Nephron progenitor cell (in vitro differentiated cells): Measurements from ENCODE around the gene FSCN2.

Source experiments
- DNase-seq: peaks from one replicate; pipeline ENCODE4 v3.0.0; 2021
- H3K27ac Mint-ChIP-seq: 2 replicates; pipeline ENCODE4 v1.8.0; 2021; ENCODE audit warnings: mild to moderate bottlenecking, moderate library complexity, mixed read lengths
- H3K27me3 Mint-ChIP-seq: 2 replicates; pipeline ENCODE4 v1.8.0; 2021; ENCODE audit warnings: mild to moderate bottlenecking, low read depth, mixed read lengths; ENCODE audit not compliant: poor library complexity
- H3K36me3 Mint-ChIP-seq: 2 replicates; pipeline ENCODE4 v1.8.0; 2021; ENCODE audit warnings: low read depth, mixed read lengths
- H3K4me1 Mint-ChIP-seq: 2 replicates; pipeline ENCODE4 v1.8.0; 2021; ENCODE audit warnings: mixed read lengths
- H3K4me3 Mint-ChIP-seq: 2 replicates; pipeline ENCODE4 v1.8.0; 2021; ENCODE audit warnings: mild to moderate bottlenecking, moderate library complexity, mixed read lengths
- H3K9me3 Mint-ChIP-seq: 2 replicates; pipeline ENCODE4 v1.8.0; 2021; ENCODE audit warnings: mild to moderate bottlenecking, moderate library complexity, mixed read lengths
- CTCF ChIP-seq: fragments of 200-600 bp; sonication (generic); IDR thresholded peaks from 2 replicates; pipeline ENCODE4 v1.5.0; 2021; ENCODE audit warnings: antibody characterized with exemption

FSCN2 gene

GRCh38 chr17:81544281-81544974 is 16.3 kb downstream of the FSCN2 start:
- H3K4me3 Mint-ChIP-seq: no peak overlapping the region
- no peak overlapping the region for H3K27ac Mint-ChIP-seq
- H3K9me3 Mint-ChIP-seq: no peaks in the 10 kb centered on the region
- peaks cover 4% of the 10 kb centered on the region for H3K4me1 Mint-ChIP-seq
- H3K36me3 Mint-ChIP-seq: peaks cover 9% of the 10 kb centered on the region
- no peak for TF ChIP-seq CTCF
- no peak for DNase-seq
- no peaks in the 10 kb centered on the region for H3K27me3 Mint-ChIP-seq

DNA sequence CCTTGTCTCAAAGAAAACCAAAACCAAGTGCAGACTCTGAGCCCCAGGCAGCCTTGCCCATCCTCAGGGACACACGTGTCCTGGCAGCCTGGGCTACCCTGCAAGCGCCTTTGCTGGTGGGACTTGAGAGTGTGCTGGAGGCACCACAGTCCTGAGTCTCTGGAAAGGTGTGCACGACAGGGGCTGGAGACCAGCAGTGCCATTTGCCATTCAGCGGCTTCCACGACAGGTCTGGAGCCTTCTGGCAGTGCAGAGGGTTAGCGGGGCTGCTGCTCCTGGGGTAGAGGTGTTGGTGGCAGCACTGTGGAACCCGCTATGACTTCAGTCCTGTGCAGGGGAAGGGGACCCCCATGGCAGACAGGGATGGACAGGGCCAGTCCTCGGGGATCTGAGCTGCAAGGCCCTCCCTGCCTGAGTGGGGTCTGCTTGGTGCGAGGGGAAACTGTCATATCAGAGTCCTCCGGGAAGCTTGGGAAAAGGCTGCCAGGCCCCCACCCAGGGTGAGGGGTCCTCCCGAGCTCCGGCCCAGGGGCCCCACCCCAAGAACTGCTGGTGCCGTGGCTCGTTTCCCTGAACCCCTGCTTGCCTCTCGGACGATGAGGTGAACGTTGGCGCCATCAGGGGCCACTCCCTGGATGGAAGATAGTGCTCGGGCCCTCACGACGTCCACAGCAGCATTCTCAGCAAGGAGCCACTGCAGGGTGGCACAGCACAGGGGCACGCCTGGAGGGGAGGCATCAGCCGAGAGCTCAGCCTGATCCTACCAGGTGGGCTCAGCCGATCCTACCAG is 17.2 kb downstream of the FSCN2 start:
- Mint-ChIP-seq H3K4me3 (no peak overlapping the region), H3K27ac (no peak overlapping the region), H3K36me3 (peaks cover 18% of the 10 kb centered on the region), H3K4me1 (peaks cover 13% of the 10 kb centered on the region), H3K9me3 (no peaks in the 10 kb centered on the region), H3K27me3 (no peaks in the 10 kb centered on the region)
- DNase-seq: no peak
- TF ChIP-seq CTCF: no peak

DNA sequence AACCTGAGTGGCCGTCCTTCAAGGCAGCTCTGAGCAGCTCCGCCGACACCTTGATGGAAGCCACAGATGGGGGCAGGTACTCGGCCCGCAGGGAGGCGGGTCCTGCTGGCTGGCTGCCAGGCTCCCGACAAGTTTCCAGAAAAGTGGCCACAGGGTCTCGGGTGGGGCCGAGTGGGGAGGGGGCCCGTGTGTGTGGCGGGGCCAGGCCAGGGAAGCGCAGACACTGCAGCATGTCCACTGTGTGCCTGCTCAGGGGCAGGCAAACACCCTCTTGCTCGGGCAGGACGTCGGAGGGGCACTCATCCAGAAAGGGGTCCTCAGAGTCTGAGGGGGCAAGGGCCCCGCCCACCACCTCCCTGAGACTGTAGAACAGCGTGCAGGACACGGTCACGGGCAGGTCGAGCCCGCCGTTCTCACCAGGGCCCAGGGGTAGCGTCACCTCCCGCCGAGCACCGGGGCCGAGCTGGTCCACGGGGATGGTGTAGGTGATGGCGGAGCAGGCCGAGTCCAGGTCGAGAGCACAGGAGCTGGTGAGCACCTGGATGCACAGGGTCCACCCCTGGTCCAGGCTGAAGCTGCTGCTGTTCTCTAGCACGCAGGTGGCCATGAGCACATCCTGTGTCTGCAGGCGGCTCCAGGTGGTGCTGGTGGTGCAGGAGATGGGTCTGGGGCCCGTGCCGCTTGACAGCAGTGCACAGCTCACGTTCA is 18.9 kb downstream of the FSCN2 start:
- Mint-ChIP-seq H3K36me3 (peaks cover 22% of the 10 kb centered on the region), H3K4me3 (no peak overlapping the region), H3K27me3 (no peaks in the 10 kb centered on the region), H3K27ac (no peak overlapping the region), H3K9me3 (no peaks in the 10 kb centered on the region), H3K4me1 (peaks cover 27% of the 10 kb centered on the region)
- no peak for TF ChIP-seq CTCF
- DNase-seq: no peak

GRCh38 chr17:81547614-81547982 is 19.4 kb downstream of the FSCN2 start:
- no peak overlapping the region for H3K4me3 Mint-ChIP-seq
- no peak for DNase-seq
- no peak overlapping the region for H3K27ac Mint-ChIP-seq
- no peak for TF ChIP-seq CTCF
- no peaks in the 10 kb centered on the region for H3K27me3 Mint-ChIP-seq
- no peaks in the 10 kb centered on the region for H3K9me3 Mint-ChIP-seq
- peaks cover 22% of the 10 kb centered on the region for H3K36me3 Mint-ChIP-seq
- H3K4me1 Mint-ChIP-seq: peaks cover 27% of the 10 kb centered on the region

GRCh38 chr17:81549031-81549557 is 20.9 kb downstream of the FSCN2 start:
- H3K9me3 Mint-ChIP-seq: no peaks in the 10 kb centered on the region
- peak overlapping the region; percentile 54 for H3K4me3 Mint-ChIP-seq
- H3K27me3 Mint-ChIP-seq: no peaks in the 10 kb centered on the region
- no peak overlapping the region for H3K27ac Mint-ChIP-seq
- TF ChIP-seq CTCF: no peak
- H3K4me1 Mint-ChIP-seq: peaks cover 40% of the 10 kb centered on the region
- no peak for DNase-seq
- H3K36me3 Mint-ChIP-seq: peaks cover 22% of the 10 kb centered on the region
